Measurements from ENCODE around the gene KLHL26. TPM values are rescaled to one million over a fixed set of nuclear protein-coding genes. Genes with fewer than 3 reads are reported as not detected.

The KLHL26 gene
- total RNA-seq, 4 donors from 2014 or later: 3.8 to 22.2 (median 6.9) TPM

GRCh38 chr19:18608805-18609716 lies 27.8 kb upstream of the KLHL26 start:
- no peaks in the 10 kb centered on the region for H3K36me3 ChIP-seq
- H3K4me3 ChIP-seq: no peak overlapping the region
- no peak for TF ChIP-seq POLR2A (IDR thresholded peaks at IDR 0.05)
- TF ChIP-seq, protein P1, sequence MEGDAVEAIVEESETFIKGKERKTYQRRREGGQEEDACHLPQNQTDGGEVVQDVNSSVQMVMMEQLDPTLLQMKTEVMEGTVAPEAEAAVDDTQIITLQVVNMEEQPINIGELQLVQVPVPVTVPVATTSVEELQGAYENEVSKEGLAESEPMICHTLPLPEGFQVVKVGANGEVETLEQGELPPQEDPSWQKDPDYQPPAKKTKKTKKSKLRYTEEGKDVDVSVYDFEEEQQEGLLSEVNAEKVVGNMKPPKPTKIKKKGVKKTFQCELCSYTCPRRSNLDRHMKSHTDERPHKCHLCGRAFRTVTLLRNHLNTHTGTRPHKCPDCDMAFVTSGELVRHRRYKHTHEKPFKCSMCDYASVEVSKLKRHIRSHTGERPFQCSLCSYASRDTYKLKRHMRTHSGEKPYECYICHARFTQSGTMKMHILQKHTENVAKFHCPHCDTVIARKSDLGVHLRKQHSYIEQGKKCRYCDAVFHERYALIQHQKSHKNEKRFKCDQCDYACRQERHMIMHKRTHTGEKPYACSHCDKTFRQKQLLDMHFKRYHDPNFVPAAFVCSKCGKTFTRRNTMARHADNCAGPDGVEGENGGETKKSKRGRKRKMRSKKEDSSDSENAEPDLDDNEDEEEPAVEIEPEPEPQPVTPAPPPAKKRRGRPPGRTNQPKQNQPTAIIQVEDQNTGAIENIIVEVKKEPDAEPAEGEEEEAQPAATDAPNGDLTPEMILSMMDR (IDR thresholded peaks at IDR 0.05): no peak
- DNase-seq: no peak
- intact Hi-C loops (cut with DNase I; ENCODE audit: low total_unique reads): no loop called here
- peaks cover 0 to 24% of the 10 kb centered on the region in 2 donors for H3K4me1 ChIP-seq
- H3K27ac ChIP-seq: no peak overlapping the region
- peaks cover 49 to 52% of the 10 kb centered on the region in 2 donors for H3K27me3 ChIP-seq
- no peaks in the 10 kb centered on the region for H3K9me3 ChIP-seq

DNA sequence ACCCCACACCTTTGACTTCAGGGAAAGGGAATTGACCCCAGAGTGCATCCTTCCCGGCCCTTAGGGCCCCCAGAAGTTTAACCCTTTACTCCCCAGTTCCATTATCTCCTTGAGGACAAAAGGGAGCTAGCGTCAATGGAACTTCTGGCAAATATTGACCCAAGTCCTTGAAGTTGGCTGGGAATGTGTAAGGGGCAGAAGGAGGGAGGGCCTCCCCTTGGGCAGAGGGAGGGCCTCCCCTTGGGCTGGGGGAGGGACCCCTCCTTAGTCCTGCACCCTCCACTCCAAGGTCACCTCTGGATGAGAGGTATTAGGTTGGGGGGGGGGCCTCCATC lies 27.1 kb upstream of the KLHL26 start:
- Histone ChIP-seq H3K27me3 (peaks cover 44 to 52% of the 10 kb centered on the region in 2 donors), H3K4me1 (peaks cover 0 to 24% of the 10 kb centered on the region in 2 donors), H3K36me3 (no peaks in the 10 kb centered on the region), H3K27ac (no peak overlapping the region), H3K4me3 (no peak overlapping the region), H3K9me3 (no peaks in the 10 kb centered on the region)
- DNase-seq: no peak
- TF ChIP-seq, protein P1 (IDR thresholded peaks at IDR 0.05): no peak
- TF ChIP-seq POLR2A (IDR thresholded peaks at IDR 0.05): no peak
- intact Hi-C loops (cut with DNase I; ENCODE audit: low total_unique reads): no loop called here

DNA sequence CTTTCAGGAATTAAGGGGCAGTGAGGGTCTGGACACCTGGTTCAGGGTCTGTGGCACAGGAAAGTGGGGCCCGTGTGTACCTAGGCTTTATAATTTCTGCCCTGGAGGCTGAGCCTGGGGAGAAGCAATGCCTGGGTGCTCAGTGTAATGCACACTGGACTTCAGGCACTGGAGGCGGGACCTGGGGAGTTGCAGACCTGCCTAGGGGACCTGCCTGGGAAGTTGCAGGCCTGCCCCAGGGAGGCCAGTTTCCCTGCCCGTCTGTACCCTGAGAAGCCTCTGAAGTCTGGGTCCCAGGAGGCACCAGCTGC lies 26.6 kb upstream of the KLHL26 start:
- Histone ChIP-seq H3K36me3 (no peaks in the 10 kb centered on the region), H3K4me3 (no peak overlapping the region), H3K27ac (no peak overlapping the region), H3K27me3 (peaks cover 40 to 52% of the 10 kb centered on the region in 2 donors), H3K4me1 (peaks cover 0 to 24% of the 10 kb centered on the region in 2 donors), H3K9me3 (no peaks in the 10 kb centered on the region)
- intact Hi-C loops (cut with DNase I; ENCODE audit: low total_unique reads): no loop called here
- DNase-seq: no peak
- TF ChIP-seq POLR2A (IDR thresholded peaks at IDR 0.05): no peak
- TF ChIP-seq, protein P1 (IDR thresholded peaks at IDR 0.05): no peak

DNA sequence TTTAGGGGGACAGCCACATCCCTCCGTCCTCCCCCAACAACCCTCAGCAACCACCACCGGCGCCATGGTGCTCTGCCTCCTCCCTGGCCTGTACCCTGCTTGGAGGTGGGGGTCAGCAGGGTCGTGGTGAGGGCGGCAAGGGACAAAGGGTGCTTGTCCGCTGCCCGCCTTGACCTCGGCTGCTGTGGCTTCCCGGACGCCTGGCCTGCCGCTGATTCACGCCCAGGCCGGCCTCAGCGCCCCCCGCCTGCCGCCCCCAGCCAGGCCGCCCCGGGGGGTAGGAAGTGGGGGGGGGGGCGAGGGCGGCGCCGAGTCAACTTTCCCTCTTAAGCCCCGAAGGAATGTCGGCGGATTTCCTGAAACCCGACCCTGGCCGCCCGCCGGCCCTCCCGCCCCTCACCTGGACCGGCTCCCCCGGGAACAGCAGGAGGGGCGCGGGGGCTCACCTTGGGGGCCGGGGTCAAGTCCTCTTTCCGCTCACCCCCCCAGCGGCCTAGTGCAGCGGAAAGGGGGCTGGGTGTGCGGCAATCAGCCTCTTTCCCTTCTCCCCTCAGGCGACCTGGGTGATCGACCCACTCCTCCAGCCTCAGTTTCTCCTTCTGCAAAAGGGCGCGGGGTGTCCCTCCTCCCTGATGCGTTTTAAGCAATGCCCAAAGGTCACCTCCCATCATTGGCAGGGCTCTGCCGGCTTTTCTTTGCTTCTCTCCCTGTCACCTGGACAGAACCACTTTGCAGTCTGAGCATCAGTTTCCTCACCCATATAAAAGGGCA lies 26.1 kb upstream of the KLHL26 start:
- no peak for TF ChIP-seq POLR2A (IDR thresholded peaks at IDR 0.05)
- TF ChIP-seq, protein P1 (IDR thresholded peaks at IDR 0.05): no peak
- Histone ChIP-seq H3K27me3 (peaks cover 35 to 52% of the 10 kb centered on the region in 2 donors), H3K4me1 (peaks cover 0 to 24% of the 10 kb centered on the region in 2 donors), H3K36me3 (no peaks in the 10 kb centered on the region), H3K4me3 (no peak overlapping the region), H3K27ac (no peak overlapping the region), H3K9me3 (no peaks in the 10 kb centered on the region)
- intact Hi-C loops (cut with DNase I; ENCODE audit: low total_unique reads): no loop called here
- DNase-seq: no peak

Measured in uterus (tissue), 4 donors.